GM12801 (cell line): ENCODE data around the gene UCN2.

Experiments
- CTCF ChIP-seq: IDR thresholded peaks from one replicate; pipeline ENCODE4 v1.5.1; 2011; ENCODE audit warnings: control low read depth; ENCODE audit not compliant: insufficient read length; ENCODE audit errors: extremely low read depth

UCN2 gene

GRCh38 chr3:48563382-48563918 is at the start of gene UCN2:
TSS of gene UCN2 (minus strand) at chr3:48563781. CDS start at chr3:48563124, 657 bp downstream.
- TF ChIP-seq CTCF: no peak

- TF ChIP-seq CTCF: no peak
Observed at GRCh38 chr3:48612309-48612708, 48.7 kb upstream of the UCN2 start.

- TF ChIP-seq CTCF: no peak
Observed at GRCh38 chr3:48609088-48610005, 45.8 kb upstream of the UCN2 start, which contains the start of gene UQCRC1. TSS of gene UQCRC1 (minus strand) at chr3:48609646. CDS start at chr3:48609620, 26 bp downstream.

- TF ChIP-seq CTCF: no peak
Observed at GRCh38 chr3:48607519-48607918, 43.9 kb upstream of the UCN2 start.

GRCh38 chr3:48601622-48601994 is 38.0 kb upstream of the UCN2 start:
- TF ChIP-seq CTCF: no peak

GRCh38 chr3:48600711-48601621 is 37.4 kb upstream of the UCN2 start:
- no peak for TF ChIP-seq CTCF
